HepG2 (cell line): ENCODE results near the gene TAGLN. TPM values are rescaled to one million over a fixed set of nuclear protein-coding genes. Genes with fewer than 3 reads are reported as not detected.
A peak's percentile ranks its signal among the peaks of the same experiment; 100 is the strongest.

Source experiments
- CBX1 ChIP-seq: IDR thresholded peaks from one replicate; pipeline ENCODE4 v1.6.1; 2016; ENCODE audit warnings: antibody characterized with exemption, low read depth
- FOSL2 ChIP-seq: sonication (generic); formaldehyde crosslinking; IDR thresholded peaks from 2 replicates; pipeline ENCODE4 v1.4.0; 2020; ENCODE audit warnings: missing genetic modification reagents
- HOXA3 ChIP-seq: sonication (generic); formaldehyde crosslinking; IDR thresholded peaks from 2 replicates; pipeline ENCODE4 v1.5.0; 2020; ENCODE audit warnings: missing genetic modification reagents
- LCORL ChIP-seq, 2 experiments: fragments of 450-650 bp in 1 of 2; sonication (generic) in 1 of 2; formaldehyde crosslinking in 1 of 2; IDR thresholded peaks; 2 replicates each; pipeline versions ENCODE4 v1.5.0 to v1.6.1; 2017 to 2020; ENCODE audit warnings: antibody characterized with exemption in 1 of 2, missing genetic modification reagents in 1 of 2
- MEF2D ChIP-seq: sonication (generic); formaldehyde crosslinking; IDR thresholded peaks from 2 replicates; pipeline ENCODE4 v1.5.1; 2020; ENCODE audit warnings: mild to moderate bottlenecking, missing genetic modification reagents
- RFXANK ChIP-seq: IDR thresholded peaks from 2 replicates; pipeline ENCODE4 v1.6.1; 2016
- SIN3A ChIP-seq: IDR thresholded peaks from 2 replicates; pipeline ENCODE4 v1.6.1; 2011; ENCODE audit warnings: low read depth, mild to moderate bottlenecking, control low read depth, low read length, borderline replicate concordance
- TCF12 ChIP-seq, 2 experiments: fragments of 450-650 bp in 1 of 2; sonication (generic) in 1 of 2; formaldehyde crosslinking in 1 of 2; IDR thresholded peaks; 2 replicates each; pipeline versions ENCODE4 v1.6.1 to v1.8.0; 2017 to 2022; ENCODE audit warnings: antibody characterized with exemption in 1 of 2, mild to moderate bottlenecking in 1 of 2, missing genetic modification reagents in 1 of 2, moderate library complexity in 1 of 2
- XRCC5 ChIP-seq: fragments of 200-400 bp; formaldehyde crosslinking; optimal IDR thresholded peaks from 2 replicates; pipeline ENCODE3; 2017; ENCODE audit warnings: mild to moderate bottlenecking, low read length
- ZNF30 ChIP-seq: sonication (generic); formaldehyde crosslinking; IDR thresholded peaks from 2 replicates; pipeline ENCODE4 v1.5.0; 2020; ENCODE audit warnings: mild to moderate bottlenecking, missing genetic modification reagents
- ZNF530 ChIP-seq: sonication (generic); formaldehyde crosslinking; IDR thresholded peaks from 2 replicates; pipeline ENCODE4 v1.5.0; 2020; ENCODE audit warnings: low read depth, mild to moderate bottlenecking, missing genetic modification reagents
- ZNF879 ChIP-seq: sonication (generic); formaldehyde crosslinking; IDR thresholded peaks from 2 replicates; pipeline ENCODE4 v1.8.1; 2023; ENCODE audit warnings: missing genetic modification reagents
- polyA plus RNA-seq, 8 experiments: library from polyadenylated mRNA; depleted of rRNA in 3 of 8; stranded (reverse) in 7 of 8; unstranded in 1 of 8; fragments of >200 nt; fragmentation: Illumina TruSeq in 4 of 8; extraction: Trizol in 4 of 8; gene quantifications; 2 replicates each; pipeline versions ENCODE4 v1.2.1 to v1.2.3, GENCODE V29; 2011 to 2016; ENCODE audit warnings: low read depth in 4 of 8, missing spikeins in 1 of 8, mixed read lengths in 1 of 8; ENCODE audit not compliant: insufficient read depth in 1 of 8
- total RNA-seq, 5 experiments: library from RNA; depleted of rRNA; stranded (reverse); fragments of >200 nt; fragmentation: Illumina TruSeq; extraction: Trizol; gene quantifications; 2 replicates each; pipeline ENCODE4 v1.2.3, GENCODE V29; 2016; ENCODE audit warnings: low read depth in 1 of 5
- TF ChIP-seq, protein P1 (sequence below): sonication (generic); formaldehyde crosslinking; IDR thresholded peaks from 2 replicates; pipeline ENCODE4 v1.4.0; 2020; ENCODE audit warnings: missing genetic modification reagents
- TF ChIP-seq, protein P2 (sequence below): sonication (generic); formaldehyde crosslinking; IDR thresholded peaks from 2 replicates; pipeline ENCODE4 v1.4.0; 2020; ENCODE audit warnings: mild to moderate bottlenecking, missing genetic modification reagents
- TF ChIP-seq, protein P3 (sequence below): sonication (generic); formaldehyde crosslinking; conservative IDR thresholded peaks from 2 replicates; pipeline ENCODE4 v1.8.1; 2023; ENCODE audit warnings: missing genetic modification reagents
- TF ChIP-seq, protein P4 (sequence below): sonication (generic); formaldehyde crosslinking; IDR thresholded peaks from 2 replicates; pipeline ENCODE4 v1.5.0; 2020; ENCODE audit warnings: mild to moderate bottlenecking, missing genetic modification reagents

The TAGLN gene
- total and polyA plus RNA-seq, 2 of the 13 experiments (the other 11 are each of a cell fraction or from before 2014, with no cell fraction given) = 12.6 to 75.4 TPM

GRCh38 chr11:117178210-117179034 is 20.7 kb upstream of the TAGLN start, which contains the start of gene SIDT2 (continued):
- TF ChIP-seq, protein P1, sequence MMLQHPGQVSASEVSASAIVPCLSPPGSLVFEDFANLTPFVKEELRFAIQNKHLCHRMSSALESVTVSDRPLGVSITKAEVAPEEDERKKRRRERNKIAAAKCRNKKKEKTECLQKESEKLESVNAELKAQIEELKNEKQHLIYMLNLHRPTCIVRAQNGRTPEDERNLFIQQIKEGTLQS (CRISPR knock-in tag) = no peak
- no peak for TF ChIP-seq LCORL (IDR thresholded peaks at IDR 0.05)
- TF ChIP-seq LCORL (CRISPR knock-in tag; IDR thresholded peaks at IDR 0.05) = no peak
- TF ChIP-seq ZNF30 (CRISPR knock-in tag) = no peak
- TF ChIP-seq, protein P2, sequence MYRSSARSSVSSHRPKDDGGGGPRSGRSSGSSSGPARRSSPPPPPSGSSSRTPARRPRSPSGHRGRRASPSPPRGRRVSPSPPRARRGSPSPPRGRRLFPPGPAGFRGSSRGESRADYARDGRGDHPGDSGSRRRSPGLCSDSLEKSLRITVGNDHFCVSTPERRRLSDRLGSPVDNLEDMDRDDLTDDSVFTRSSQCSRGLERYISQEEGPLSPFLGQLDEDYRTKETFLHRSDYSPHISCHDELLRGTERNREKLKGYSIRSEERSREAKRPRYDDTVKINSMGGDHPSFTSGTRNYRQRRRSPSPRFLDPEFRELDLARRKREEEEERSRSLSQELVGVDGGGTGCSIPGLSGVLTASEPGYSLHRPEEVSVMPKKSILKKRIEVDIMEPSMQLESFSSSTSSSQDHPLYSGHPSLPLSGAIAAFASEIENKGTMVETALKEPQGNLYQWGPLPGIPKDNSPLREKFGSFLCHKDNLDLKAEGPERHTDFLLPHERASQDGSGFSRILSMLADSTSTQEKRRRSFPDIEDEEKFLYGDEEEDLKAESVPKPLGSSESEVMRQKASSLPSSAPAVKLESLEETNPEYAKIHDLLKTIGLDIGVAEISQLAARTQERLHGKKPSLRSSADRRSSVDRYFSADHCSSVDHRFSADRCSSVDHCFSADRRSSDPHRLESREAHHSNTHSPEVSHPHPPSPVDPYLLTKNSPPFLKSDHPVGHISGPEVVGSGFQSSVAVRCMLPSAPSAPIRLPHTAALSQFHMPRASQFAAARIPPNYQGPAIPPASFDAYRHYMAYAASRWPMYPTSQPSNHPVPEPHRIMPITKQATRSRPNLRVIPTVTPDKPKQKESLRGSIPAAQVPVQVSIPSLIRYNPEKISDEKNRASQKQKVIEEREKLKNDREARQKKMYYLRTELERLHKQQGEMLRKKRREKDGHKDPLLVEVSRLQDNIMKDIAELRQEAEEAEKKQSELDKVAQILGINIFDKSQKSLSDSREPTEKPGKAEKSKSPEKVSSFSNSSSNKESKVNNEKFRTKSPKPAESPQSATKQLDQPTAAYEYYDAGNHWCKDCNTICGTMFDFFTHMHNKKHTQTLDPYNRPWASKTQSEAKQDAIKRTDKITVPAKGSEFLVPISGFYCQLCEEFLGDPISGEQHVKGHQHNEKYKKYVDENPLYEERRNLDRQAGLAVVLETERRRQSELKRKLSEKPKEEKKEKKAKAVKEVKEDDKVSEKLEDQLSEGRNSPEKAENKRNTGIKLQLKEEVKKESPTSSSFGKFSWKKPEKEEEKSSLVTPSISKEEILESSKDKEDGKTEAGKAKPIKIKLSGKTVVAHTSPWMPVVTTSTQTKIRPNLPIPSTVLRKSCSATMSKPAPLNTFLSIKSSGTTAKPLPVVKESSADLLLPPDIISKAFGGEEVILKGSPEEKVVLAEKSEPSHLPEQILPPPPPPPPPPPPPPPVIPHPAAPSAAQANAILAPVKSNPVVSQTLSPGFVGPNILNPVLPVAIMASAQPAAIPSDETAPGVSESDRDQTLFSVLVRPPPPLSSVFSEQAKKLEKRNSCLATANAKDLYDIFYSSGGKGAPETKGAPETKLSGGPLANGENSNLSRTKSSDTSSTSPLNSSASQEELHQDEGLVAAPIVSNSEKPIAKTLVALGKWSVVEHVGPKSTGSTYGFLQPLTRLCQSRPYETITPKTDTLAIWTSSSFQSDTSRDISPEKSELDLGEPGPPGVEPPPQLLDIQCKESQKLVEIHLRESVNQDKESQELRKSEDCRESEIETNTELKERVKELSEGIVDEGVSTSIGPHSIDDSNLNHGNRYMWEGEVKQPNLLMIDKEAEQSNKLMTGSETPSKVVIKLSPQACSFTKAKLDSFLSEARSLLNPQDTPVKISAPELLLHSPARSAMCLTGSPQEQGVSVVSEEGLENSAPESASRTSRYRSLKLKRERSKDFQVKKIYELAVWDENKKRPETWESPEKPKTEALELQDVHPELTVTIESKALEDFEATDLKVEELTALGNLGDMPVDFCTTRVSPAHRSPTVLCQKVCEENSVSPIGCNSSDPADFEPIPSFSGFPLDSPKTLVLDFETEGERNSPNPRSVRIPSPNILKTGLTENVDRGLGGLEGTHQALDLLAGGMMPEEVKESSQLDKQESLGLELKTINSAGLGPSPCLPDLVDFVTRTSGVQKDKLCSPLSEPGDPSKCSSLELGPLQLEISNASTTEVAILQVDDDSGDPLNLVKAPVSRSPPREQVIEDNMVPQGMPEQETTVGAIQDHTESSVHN (CRISPR knock-in tag) = no peak
- TF ChIP-seq HOXA3 (CRISPR knock-in tag) = peak; percentile 60; the same call in 1 of the 2 replicates
- TF ChIP-seq, protein P3, sequence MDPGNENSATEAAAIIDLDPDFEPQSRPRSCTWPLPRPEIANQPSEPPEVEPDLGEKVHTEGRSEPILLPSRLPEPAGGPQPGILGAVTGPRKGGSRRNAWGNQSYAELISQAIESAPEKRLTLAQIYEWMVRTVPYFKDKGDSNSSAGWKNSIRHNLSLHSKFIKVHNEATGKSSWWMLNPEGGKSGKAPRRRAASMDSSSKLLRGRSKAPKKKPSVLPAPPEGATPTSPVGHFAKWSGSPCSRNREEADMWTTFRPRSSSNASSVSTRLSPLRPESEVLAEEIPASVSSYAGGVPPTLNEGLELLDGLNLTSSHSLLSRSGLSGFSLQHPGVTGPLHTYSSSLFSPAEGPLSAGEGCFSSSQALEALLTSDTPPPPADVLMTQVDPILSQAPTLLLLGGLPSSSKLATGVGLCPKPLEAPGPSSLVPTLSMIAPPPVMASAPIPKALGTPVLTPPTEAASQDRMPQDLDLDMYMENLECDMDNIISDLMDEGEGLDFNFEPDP = no peak
- TF ChIP-seq ZNF879 (CRISPR knock-in tag) = no peak
- TF ChIP-seq FOSL2 (CRISPR knock-in tag) = 0 out of 2 replicates have a peak, but pooled peaks have one; percentile 38
- peak; percentile 29 for TF ChIP-seq XRCC5
- TF ChIP-seq ZNF530 = no peak
- no peak for TF ChIP-seq TCF12 (IDR thresholded peaks at IDR 0.05)
- no peak for TF ChIP-seq TCF12 (CRISPR knock-in tag; IDR thresholded peaks at IDR 0.05)
- TF ChIP-seq SIN3A = 0 out of 2 replicates have a peak, but pooled peaks have one; percentile 56
- TF ChIP-seq MEF2D = no peak
- TF ChIP-seq, protein P4, sequence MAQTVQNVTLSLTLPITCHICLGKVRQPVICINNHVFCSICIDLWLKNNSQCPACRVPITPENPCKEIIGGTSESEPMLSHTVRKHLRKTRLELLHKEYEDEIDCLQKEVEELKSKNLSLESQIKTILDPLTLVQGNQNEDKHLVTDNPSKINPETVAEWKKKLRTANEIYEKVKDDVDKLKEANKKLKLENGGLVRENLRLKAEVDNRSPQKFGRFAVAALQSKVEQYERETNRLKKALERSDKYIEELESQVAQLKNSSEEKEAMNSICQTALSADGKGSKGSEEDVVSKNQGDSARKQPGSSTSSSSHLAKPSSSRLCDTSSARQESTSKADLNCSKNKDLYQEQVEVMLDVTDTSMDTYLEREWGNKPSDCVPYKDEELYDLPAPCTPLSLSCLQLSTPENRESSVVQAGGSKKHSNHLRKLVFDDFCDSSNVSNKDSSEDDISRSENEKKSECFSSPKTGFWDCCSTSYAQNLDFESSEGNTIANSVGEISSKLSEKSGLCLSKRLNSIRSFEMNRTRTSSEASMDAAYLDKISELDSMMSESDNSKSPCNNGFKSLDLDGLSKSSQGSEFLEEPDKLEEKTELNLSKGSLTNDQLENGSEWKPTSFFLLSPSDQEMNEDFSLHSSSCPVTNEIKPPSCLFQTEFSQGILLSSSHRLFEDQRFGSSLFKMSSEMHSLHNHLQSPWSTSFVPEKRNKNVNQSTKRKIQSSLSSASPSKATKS = no peak
- TF ChIP-seq RFXANK (CRISPR knock-in tag) = no peak
- TF ChIP-seq CBX1 = no peak
